ENCODE measurements around the gene PYROXD2.
A peak's percentile ranks its signal among the peaks of the same experiment; 100 is the strongest.

PYROXD2 gene

DNA sequence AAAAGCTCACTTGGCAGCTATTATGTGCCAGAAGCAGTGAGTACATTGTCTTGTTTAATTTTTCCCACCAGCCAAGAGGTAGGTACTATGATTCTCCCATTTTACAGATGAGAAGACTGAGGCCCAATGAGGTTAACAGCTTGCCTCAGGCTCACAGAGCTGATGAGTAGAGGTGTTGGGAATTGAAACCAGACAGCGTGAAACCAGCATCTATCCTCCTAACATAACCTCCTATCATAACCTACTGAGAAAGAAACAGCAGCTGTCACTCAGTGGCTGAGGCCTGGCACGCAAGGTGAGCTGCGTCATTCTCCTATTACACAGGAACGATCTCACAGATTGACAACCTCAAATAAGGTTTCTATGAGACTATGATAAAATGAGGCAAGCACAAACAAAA is 6.2 kb downstream of the PYROXD2 start:
- H3K9ac ChIP-seq (ENCODE audit: low read depth, low read length, poor library complexity), result no peak overlapping the region
- no peak overlapping the region for H4K91ac ChIP-seq (ENCODE audit: low read depth, low read length, poor library complexity)
- H3K36me3 ChIP-seq (replicated peaks in 1 of 2; ENCODE audit: control insufficient read depth in 2 of 2, insufficient read depth in 2 of 2, low read length in 2 of 2), result no peaks in the 10 kb centered on the region
- H3K4ac ChIP-seq (ENCODE audit: low read length), result no peak overlapping the region
- no peaks in the 10 kb centered on the region for H3K27me3 ChIP-seq (ENCODE audit: control insufficient read depth in 3 of 3, insufficient read depth in 3 of 3, low read depth in 1 of 3, low read length in 3 of 3)
- no peak overlapping the region for H3K27ac ChIP-seq (replicated peaks; ENCODE audit: low read length)
- no peaks in the 10 kb centered on the region for H3K4me1 ChIP-seq (ENCODE audit: control insufficient read depth in 2 of 2, insufficient read depth in 1 of 2, low read depth in 1 of 2, low read length in 2 of 2)
- no peak overlapping the region for H2AFZ ChIP-seq (ENCODE audit: low read length)
- H3K9me3 ChIP-seq (replicated peaks in 1 of 2; ENCODE audit: control insufficient read depth in 2 of 2, insufficient read depth in 1 of 2, low read depth in 1 of 2, low read length in 2 of 2), result no peaks in the 10 kb centered on the region
- no peak overlapping the region for H3K14ac ChIP-seq (ENCODE audit: low read length)
- WGBS, 2 donors (ENCODE audit: extremely low coverage in 2 of 2, insufficient read length in 2 of 2, insufficient replicate concordance in 1 of 2), result no CpG with 5 or more reads among the region's 4 CpGs
- no peak overlapping the region for H3K4me2 ChIP-seq (ENCODE audit: insufficient read depth, low read length, poor library complexity, severe bottlenecking)
- DNase-seq (ENCODE audit: low spot score), result no peak
- no peak overlapping the region for H2BK15ac ChIP-seq (ENCODE audit: low read length)
- no peak overlapping the region for H3K4me3 ChIP-seq (ENCODE audit: low read length in 2 of 2)
- no peaks in the 10 kb centered on the region for H3K79me1 ChIP-seq (ENCODE audit: low read depth, low read length)
- no peak overlapping the region for H3K23ac ChIP-seq (ENCODE audit: low read depth, low read length, poor library complexity)
- no peak overlapping the region for H2BK5ac ChIP-seq (ENCODE audit: low read length)
- no peak overlapping the region for H2AK5ac ChIP-seq (ENCODE audit: low read depth, low read length)
- H4K8ac ChIP-seq (ENCODE audit: low read depth, low read length), result no peak overlapping the region
- H2BK120ac ChIP-seq (ENCODE audit: low read depth, low read length), result no peak overlapping the region
- no peak overlapping the region for H2BK12ac ChIP-seq (ENCODE audit: low read length)
- no peak overlapping the region for H3K18ac ChIP-seq (ENCODE audit: low read length)

DNA sequence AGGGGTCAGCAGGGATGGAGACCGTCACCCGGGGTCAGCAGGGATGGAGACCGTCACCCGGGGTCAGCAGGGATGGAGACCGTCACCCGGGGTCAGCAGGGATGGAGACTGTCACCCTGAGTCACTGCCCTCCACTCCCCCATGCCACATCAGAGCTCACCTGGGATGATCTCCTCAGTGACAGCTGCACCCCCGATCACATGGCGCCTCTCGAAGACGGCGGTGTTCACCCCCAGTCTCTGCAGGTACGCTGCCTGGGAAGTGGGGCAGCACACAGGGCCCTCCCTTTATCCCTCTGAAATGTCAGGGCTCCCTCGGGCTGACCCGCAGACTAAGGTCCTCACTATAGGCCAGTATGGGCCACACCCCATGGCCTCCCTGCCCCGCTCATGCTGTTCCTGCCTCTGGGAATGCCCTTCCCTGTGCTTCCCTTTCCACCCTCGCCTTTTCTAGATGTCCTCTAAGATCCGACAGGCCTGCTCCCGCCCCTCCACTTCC is 7.2 kb downstream of the PYROXD2 start:
- WGBS, 2 donors (ENCODE audit: extremely low coverage in 2 of 2, insufficient read length in 2 of 2, insufficient replicate concordance in 1 of 2), result no CpG with 5 or more reads among the region's 18 CpGs
- Histone ChIP-seq H2BK15ac (ENCODE audit: low read length) (no peak overlapping the region), H2BK5ac (ENCODE audit: low read length) (no peak overlapping the region), H2AFZ (ENCODE audit: low read length) (no peak overlapping the region), H2BK12ac (ENCODE audit: low read length) (no peak overlapping the region), H3K4ac (ENCODE audit: low read length) (no peak overlapping the region), H3K4me1 (ENCODE audit: control insufficient read depth in 2 of 2, insufficient read depth in 1 of 2, low read depth in 1 of 2, low read length in 2 of 2) (no peaks in the 10 kb centered on the region), H2BK120ac (ENCODE audit: low read depth, low read length) (no peak overlapping the region), H3K27ac (replicated peaks; ENCODE audit: low read length) (no peak overlapping the region), H3K4me3 (ENCODE audit: low read length in 2 of 2) (peak overlapping the region in 1 of 2 donors; percentile 45), H3K18ac (ENCODE audit: low read length) (no peak overlapping the region), H3K79me1 (ENCODE audit: low read depth, low read length) (no peaks in the 10 kb centered on the region), H2AK5ac (ENCODE audit: low read depth, low read length) (peak overlapping the region; percentile 22), H3K36me3 (replicated peaks in 1 of 2; ENCODE audit: control insufficient read depth in 2 of 2, insufficient read depth in 2 of 2, low read length in 2 of 2) (no peaks in the 10 kb centered on the region), H3K14ac (ENCODE audit: low read length) (no peak overlapping the region), H3K23ac (ENCODE audit: low read depth, low read length, poor library complexity) (no peak overlapping the region), H3K27me3 (ENCODE audit: control insufficient read depth in 3 of 3, insufficient read depth in 3 of 3, low read depth in 1 of 3, low read length in 3 of 3) (no peaks in the 10 kb centered on the region), H3K9ac (ENCODE audit: low read depth, low read length, poor library complexity) (no peak overlapping the region), H3K9me3 (replicated peaks in 1 of 2; ENCODE audit: control insufficient read depth in 2 of 2, insufficient read depth in 1 of 2, low read depth in 1 of 2, low read length in 2 of 2) (no peaks in the 10 kb centered on the region), H4K91ac (ENCODE audit: low read depth, low read length, poor library complexity) (no peak overlapping the region), H3K4me2 (ENCODE audit: insufficient read depth, low read length, poor library complexity, severe bottlenecking) (no peak overlapping the region), H4K8ac (ENCODE audit: low read depth, low read length) (no peak overlapping the region)
- no peak for DNase-seq (ENCODE audit: low spot score)

DNA sequence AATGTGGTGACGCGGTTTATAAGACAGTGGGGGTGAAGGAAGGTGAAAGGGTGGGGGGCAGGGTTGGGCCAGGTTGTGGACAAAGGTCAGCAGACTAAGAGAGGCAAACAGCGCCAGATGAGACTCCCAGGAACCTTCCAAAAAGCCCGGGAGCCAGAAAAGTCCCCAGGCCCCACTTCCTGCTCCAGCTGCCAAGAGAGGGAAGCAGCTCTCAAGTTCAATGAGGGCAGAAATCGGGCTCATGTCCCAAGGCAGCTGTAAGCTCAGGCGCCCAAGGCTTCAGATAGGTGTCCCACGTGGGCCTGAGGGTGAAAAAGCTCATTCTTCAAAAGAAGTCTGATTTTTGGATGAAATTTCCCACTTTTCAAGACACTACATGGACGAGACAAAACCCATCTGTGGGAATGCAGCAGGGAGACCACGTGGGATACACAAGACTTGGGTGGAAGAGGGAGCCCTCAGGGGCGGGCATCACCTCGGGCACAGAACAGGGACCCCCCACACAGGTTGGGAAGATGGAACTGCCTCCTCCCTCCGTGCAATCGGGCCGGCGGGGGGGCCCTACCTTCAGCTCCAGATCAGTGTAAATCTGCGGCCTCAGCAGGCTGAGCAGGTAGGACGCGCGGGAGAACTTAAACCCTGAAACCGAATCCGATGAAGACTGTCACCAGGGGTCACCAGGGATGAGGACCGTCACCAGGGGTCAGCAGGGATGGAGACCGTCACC is 7.8 kb downstream of the PYROXD2 start:
- no peak overlapping the region for H2BK5ac ChIP-seq (ENCODE audit: low read length)
- no peak overlapping the region for H2BK12ac ChIP-seq (ENCODE audit: low read length)
- no peaks in the 10 kb centered on the region for H3K36me3 ChIP-seq (replicated peaks in 1 of 2; ENCODE audit: control insufficient read depth in 2 of 2, insufficient read depth in 2 of 2, low read length in 2 of 2)
- no peaks in the 10 kb centered on the region for H3K79me1 ChIP-seq (ENCODE audit: low read depth, low read length)
- no peak overlapping the region for H3K4ac ChIP-seq (ENCODE audit: low read length)
- no peak overlapping the region for H3K27ac ChIP-seq (replicated peaks; ENCODE audit: low read length)
- no peaks in the 10 kb centered on the region for H3K4me1 ChIP-seq (ENCODE audit: control insufficient read depth in 2 of 2, insufficient read depth in 1 of 2, low read depth in 1 of 2, low read length in 2 of 2)
- H4K8ac ChIP-seq (ENCODE audit: low read depth, low read length), result no peak overlapping the region
- H3K4me2 ChIP-seq (ENCODE audit: insufficient read depth, low read length, poor library complexity, severe bottlenecking), result no peak overlapping the region
- H2AK5ac ChIP-seq (ENCODE audit: low read depth, low read length), result no peak overlapping the region
- no peaks in the 10 kb centered on the region for H3K9me3 ChIP-seq (replicated peaks in 1 of 2; ENCODE audit: control insufficient read depth in 2 of 2, insufficient read depth in 1 of 2, low read depth in 1 of 2, low read length in 2 of 2)
- H2BK15ac ChIP-seq (ENCODE audit: low read length), result no peak overlapping the region
- no peak overlapping the region for H3K18ac ChIP-seq (ENCODE audit: low read length)
- H2AFZ ChIP-seq (ENCODE audit: low read length), result no peak overlapping the region
- no CpG with 5 or more reads among the region's 23 CpGs for WGBS, 2 donors (ENCODE audit: extremely low coverage in 2 of 2, insufficient read length in 2 of 2, insufficient replicate concordance in 1 of 2)
- no peak overlapping the region for H3K4me3 ChIP-seq (ENCODE audit: low read length in 2 of 2)
- H4K91ac ChIP-seq (ENCODE audit: low read depth, low read length, poor library complexity), result no peak overlapping the region
- H2BK120ac ChIP-seq (ENCODE audit: low read depth, low read length), result no peak overlapping the region
- H3K23ac ChIP-seq (ENCODE audit: low read depth, low read length, poor library complexity), result no peak overlapping the region
- no peaks in the 10 kb centered on the region for H3K27me3 ChIP-seq (ENCODE audit: control insufficient read depth in 3 of 3, insufficient read depth in 3 of 3, low read depth in 1 of 3, low read length in 3 of 3)
- no peak for DNase-seq (ENCODE audit: low spot score)
- H3K9ac ChIP-seq (ENCODE audit: low read depth, low read length, poor library complexity), result no peak overlapping the region
- no peak overlapping the region for H3K14ac ChIP-seq (ENCODE audit: low read length)

DNA sequence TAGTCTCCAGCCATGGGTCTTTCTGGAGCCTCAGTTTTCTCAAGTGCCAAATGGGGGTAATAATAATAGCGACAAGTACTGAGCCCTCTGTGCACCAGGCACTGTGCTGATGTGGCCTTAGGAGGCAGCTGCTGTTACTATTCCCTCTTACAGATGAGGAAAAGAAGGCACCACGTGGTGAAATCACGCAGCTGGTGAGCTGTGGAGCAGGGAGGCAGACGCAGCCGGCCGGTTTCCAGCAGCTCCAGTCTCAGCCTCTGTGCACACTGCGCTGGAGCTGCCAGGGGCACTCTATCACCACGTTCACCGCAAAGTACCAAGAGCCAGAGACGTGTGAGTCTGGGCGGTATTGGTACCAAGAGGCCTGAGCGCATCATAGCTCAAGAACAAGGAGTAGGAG is 9.6 kb downstream of the PYROXD2 start:
- H3K4ac ChIP-seq (ENCODE audit: low read length), result no peak overlapping the region
- no peaks in the 10 kb centered on the region for H3K79me1 ChIP-seq (ENCODE audit: low read depth, low read length)
- no peak for DNase-seq (ENCODE audit: low spot score)
- H3K4me2 ChIP-seq (ENCODE audit: insufficient read depth, low read length, poor library complexity, severe bottlenecking), result no peak overlapping the region
- no peak overlapping the region for H3K14ac ChIP-seq (ENCODE audit: low read length)
- no peak overlapping the region for H2BK5ac ChIP-seq (ENCODE audit: low read length)
- H3K9me3 ChIP-seq (replicated peaks in 1 of 2; ENCODE audit: control insufficient read depth in 2 of 2, insufficient read depth in 1 of 2, low read depth in 1 of 2, low read length in 2 of 2), result no peaks in the 10 kb centered on the region
- no peak overlapping the region for H2BK120ac ChIP-seq (ENCODE audit: low read depth, low read length)
- H3K27me3 ChIP-seq (ENCODE audit: control insufficient read depth in 3 of 3, insufficient read depth in 3 of 3, low read depth in 1 of 3, low read length in 3 of 3), result no peaks in the 10 kb centered on the region
- H2BK12ac ChIP-seq (ENCODE audit: low read length), result no peak overlapping the region
- no peak overlapping the region for H3K18ac ChIP-seq (ENCODE audit: low read length)
- peaks cover 0 to under 1% of the 10 kb centered on the region in 2 donors for H3K4me1 ChIP-seq (ENCODE audit: control insufficient read depth in 2 of 2, insufficient read depth in 1 of 2, low read depth in 1 of 2, low read length in 2 of 2)
- no peak overlapping the region for H3K23ac ChIP-seq (ENCODE audit: low read depth, low read length, poor library complexity)
- no peak overlapping the region for H4K91ac ChIP-seq (ENCODE audit: low read depth, low read length, poor library complexity)
- H3K4me3 ChIP-seq (ENCODE audit: low read length in 2 of 2), result peak overlapping the region in 1 of 2 donors; percentile 27
- H3K27ac ChIP-seq (replicated peaks; ENCODE audit: low read length), result no peak overlapping the region
- no peak overlapping the region for H2AFZ ChIP-seq (ENCODE audit: low read length)
- H4K8ac ChIP-seq (ENCODE audit: low read depth, low read length), result no peak overlapping the region
- H2AK5ac ChIP-seq (ENCODE audit: low read depth, low read length), result no peak overlapping the region
- no peaks in the 10 kb centered on the region for H3K36me3 ChIP-seq (replicated peaks in 1 of 2; ENCODE audit: control insufficient read depth in 2 of 2, insufficient read depth in 2 of 2, low read length in 2 of 2)
- WGBS, 2 donors (ENCODE audit: extremely low coverage in 2 of 2, insufficient read length in 2 of 2, insufficient replicate concordance in 1 of 2), result no CpG with 5 or more reads among the region's 12 CpGs
- H3K9ac ChIP-seq (ENCODE audit: low read depth, low read length, poor library complexity), result no peak overlapping the region
- H2BK15ac ChIP-seq (ENCODE audit: low read length), result no peak overlapping the region

Measured in neuronal stem cell (in vitro differentiated cells).